Nephron (organoid): ENCODE results near the gene NCOA7.
"Not testable (repeated sequence)": the region's sequence is repeated elsewhere in the genome, so short reads cannot be mapped to it uniquely, and the experiment has no call there.

Experiments
- H3K27ac Mint-ChIP-seq, 3 experiments: 2 replicates each; pipeline ENCODE4 v1.8.0; 2020; ENCODE audit warnings: mixed read lengths in 3 of 3, mild to moderate bottlenecking in 2 of 3, moderate library complexity in 1 of 3
- H3K27me3 Mint-ChIP-seq: 2 replicates; pipeline ENCODE4 v1.8.0; 2021; ENCODE audit warnings: low read depth, mild to moderate bottlenecking, moderate library complexity, mixed read lengths
- H3K36me3 Mint-ChIP-seq: 2 replicates; pipeline ENCODE4 v1.8.0; 2020; ENCODE audit warnings: low read depth, mixed read lengths
- H3K4me1 Mint-ChIP-seq: 2 replicates; pipeline ENCODE4 v1.8.0; 2020; ENCODE audit warnings: mixed read lengths
- H3K4me3 Mint-ChIP-seq, 3 experiments: 2 replicates each; pipeline ENCODE4 v1.8.0; 2020; ENCODE audit warnings: mild to moderate bottlenecking in 3 of 3, mixed read lengths in 3 of 3, moderate library complexity in 2 of 3
- H3K9me3 Mint-ChIP-seq: 2 replicates; pipeline ENCODE4 v1.8.0; 2020; ENCODE audit warnings: mixed read lengths
- TF ChIP-seq, protein P1 (sequence below), 3 experiments: fragments of 200-600 bp; sonication (generic); IDR thresholded peaks; one replicate each; pipeline ENCODE4 v1.5.0; 2021; ENCODE audit warnings: antibody characterized with exemption in 3 of 3; ENCODE audit not compliant: unreplicated experiment in 3 of 3

NCOA7 gene

DNA sequence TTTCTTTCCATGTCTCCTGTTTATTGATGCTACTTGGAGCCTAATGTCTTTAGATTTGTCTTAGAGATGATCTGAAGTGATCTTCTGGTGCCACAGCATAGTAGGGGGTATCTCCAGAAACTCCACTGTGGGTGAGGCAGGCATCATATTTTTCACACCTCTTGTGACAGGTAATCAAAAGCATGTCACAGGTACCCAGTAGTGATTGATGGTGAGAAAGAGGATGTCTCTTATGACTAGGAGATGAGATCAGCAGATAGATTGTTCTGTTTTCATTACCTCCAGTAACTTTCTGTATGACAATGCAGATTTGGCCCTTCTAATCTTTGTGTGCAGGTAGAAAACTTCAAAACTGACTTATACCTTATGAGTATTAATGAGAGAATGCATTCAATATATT, 13.5 kb downstream of the NCOA7 start:
- TF ChIP-seq, protein P1, sequence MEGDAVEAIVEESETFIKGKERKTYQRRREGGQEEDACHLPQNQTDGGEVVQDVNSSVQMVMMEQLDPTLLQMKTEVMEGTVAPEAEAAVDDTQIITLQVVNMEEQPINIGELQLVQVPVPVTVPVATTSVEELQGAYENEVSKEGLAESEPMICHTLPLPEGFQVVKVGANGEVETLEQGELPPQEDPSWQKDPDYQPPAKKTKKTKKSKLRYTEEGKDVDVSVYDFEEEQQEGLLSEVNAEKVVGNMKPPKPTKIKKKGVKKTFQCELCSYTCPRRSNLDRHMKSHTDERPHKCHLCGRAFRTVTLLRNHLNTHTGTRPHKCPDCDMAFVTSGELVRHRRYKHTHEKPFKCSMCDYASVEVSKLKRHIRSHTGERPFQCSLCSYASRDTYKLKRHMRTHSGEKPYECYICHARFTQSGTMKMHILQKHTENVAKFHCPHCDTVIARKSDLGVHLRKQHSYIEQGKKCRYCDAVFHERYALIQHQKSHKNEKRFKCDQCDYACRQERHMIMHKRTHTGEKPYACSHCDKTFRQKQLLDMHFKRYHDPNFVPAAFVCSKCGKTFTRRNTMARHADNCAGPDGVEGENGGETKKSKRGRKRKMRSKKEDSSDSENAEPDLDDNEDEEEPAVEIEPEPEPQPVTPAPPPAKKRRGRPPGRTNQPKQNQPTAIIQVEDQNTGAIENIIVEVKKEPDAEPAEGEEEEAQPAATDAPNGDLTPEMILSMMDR (IDR thresholded peaks at IDR 0.05; ENCODE audit: unreplicated experiment in 3 of 3) = no peak
- Mint-ChIP-seq H3K4me1 (no peaks in the 10 kb centered on the region), H3K4me3 (no peak overlapping the region), H3K36me3 (no peaks in the 10 kb centered on the region), H3K9me3 (no peaks in the 10 kb centered on the region), H3K27me3 (peaks cover 3% of the 10 kb centered on the region), H3K27ac (no peak overlapping the region)

DNA sequence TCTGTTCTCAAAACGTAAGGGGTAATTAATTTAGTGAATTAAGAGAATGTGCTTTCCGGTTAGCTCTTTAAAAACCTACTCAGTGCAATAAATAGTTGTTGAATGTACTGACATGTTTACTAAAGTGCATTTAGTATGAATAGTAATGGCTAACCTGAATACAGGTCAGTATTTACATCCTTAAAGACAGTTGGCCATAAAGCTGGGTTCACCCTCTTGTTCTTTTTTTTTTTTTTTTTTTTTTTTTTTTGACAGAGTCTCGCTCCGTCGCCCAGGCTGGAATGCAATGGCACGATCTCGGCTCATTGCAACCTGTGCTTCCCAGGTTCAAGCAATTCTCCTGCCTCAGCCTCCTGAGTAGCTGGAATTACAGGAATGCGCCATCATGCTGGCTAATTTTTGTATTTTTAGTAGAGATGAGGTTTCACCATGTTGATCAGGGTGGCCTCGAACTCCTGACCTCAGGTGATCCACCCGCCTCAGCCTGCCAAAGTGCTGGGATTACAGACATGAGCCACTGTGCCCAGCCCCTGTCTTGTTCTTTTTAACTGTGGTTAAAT, 14.2 kb downstream of the NCOA7 start:
- H3K9me3 Mint-ChIP-seq = not testable (repeated sequence)

DNA sequence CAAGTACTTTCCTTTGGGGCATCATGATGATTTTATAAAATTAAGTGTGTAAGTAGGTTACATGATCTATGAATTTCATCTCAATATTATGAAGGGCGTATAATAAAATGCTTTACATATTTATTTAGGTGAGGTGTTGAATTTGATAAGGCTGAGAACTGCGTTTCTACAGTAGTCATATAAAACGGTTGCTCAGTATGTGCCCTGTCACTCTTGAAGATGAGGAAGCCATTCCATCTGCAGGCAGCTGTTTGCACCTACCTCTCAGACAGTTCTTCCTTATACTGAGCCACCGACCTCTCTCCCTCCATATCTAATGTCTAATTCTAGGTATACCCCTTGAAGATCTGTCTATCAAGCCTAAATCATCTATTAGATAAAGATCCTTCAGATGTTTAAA, 16.1 kb downstream of the NCOA7 start:
- Mint-ChIP-seq H3K4me1 (peaks cover 4% of the 10 kb centered on the region), H3K9me3 (no peaks in the 10 kb centered on the region), H3K4me3 (no peak overlapping the region), H3K27ac (no peak overlapping the region), H3K27me3 (peaks cover 3% of the 10 kb centered on the region), H3K36me3 (no peaks in the 10 kb centered on the region)
- TF ChIP-seq, protein P1 (IDR thresholded peaks at IDR 0.05; ENCODE audit: unreplicated experiment in 3 of 3) = no peak

More for the DNA sequence above, 14.2 kb downstream of the NCOA7 start:
- not testable (repeated sequence) for H3K27ac Mint-ChIP-seq, H3K27me3 Mint-ChIP-seq, H3K36me3 Mint-ChIP-seq, H3K4me1 Mint-ChIP-seq, H3K4me3 Mint-ChIP-seq

DNA sequence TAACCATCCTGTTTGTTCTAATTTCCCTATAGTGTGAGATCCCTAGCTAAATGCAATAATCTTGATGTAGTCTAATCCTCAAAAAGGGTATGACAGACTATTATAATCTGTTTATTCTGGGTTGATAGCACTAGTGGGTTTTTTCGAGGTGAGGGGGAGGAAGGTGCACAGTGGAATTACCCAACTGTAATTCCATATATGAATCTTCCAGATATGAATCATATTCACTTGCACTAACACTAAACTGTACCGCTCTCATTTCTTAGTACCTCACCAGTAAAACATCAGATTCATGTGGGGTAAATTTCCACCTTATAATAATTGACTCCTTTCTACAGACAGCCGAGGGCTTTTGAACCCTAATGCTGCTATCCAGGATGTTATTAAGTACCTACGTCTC, 16.5 kb downstream of the NCOA7 start:
- Mint-ChIP-seq H3K36me3 (no peaks in the 10 kb centered on the region), H3K4me1 (peaks cover 6% of the 10 kb centered on the region), H3K27me3 (peaks cover 3% of the 10 kb centered on the region), H3K4me3 (no peak overlapping the region), H3K27ac (no peak overlapping the region), H3K9me3 (no peaks in the 10 kb centered on the region)
- TF ChIP-seq, protein P1 (IDR thresholded peaks at IDR 0.05; ENCODE audit: unreplicated experiment in 3 of 3) = no peak

DNA sequence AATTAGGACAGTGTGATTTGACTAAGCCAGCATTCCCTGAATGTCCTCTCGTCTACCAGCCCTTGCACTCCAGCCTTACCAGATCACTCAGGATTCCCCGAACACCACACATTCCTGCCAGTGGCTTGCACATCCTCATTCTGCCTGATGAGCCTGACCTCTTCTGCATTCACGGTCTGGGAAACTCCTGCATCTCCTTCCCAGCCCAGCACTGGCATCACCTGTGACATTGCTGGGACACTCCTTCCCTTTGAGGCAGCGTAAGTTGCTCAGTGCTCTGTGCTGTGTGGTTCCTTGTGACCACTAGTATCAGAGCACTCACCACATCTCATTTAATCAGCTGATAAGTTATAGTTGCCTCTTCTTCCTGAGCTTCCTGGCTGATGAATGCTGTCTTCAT, 17.3 kb downstream of the NCOA7 start:
- Mint-ChIP-seq H3K9me3 (no peaks in the 10 kb centered on the region), H3K27ac (no peak overlapping the region), H3K27me3 (peaks cover 3% of the 10 kb centered on the region), H3K36me3 (no peaks in the 10 kb centered on the region), H3K4me3 (no peak overlapping the region), H3K4me1 (peaks cover 14% of the 10 kb centered on the region)
- TF ChIP-seq, protein P1 (IDR thresholded peaks at IDR 0.05; ENCODE audit: unreplicated experiment in 3 of 3) = no peak

DNA sequence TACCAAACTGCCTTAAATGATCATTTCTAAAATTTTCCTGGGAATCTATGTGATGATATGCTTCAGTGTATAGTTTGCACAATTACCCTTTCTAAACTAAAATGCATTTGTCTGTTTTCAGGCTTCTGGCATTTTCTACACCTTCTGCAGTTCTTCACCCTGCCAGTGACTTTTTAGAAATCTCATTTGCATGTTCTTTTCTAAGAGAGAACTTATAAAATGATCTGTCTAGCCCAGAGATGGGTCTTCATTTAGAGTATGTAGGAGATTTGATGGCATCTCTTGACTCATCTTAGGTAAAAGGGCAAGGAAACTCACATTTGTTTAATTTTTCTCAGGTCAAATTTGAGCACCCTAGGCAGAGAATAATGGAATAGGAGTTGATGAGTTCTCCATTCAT, 17.8 kb downstream of the NCOA7 start:
- no peaks in the 10 kb centered on the region for H3K9me3 Mint-ChIP-seq
- peaks cover 3% of the 10 kb centered on the region for H3K27me3 Mint-ChIP-seq
- no peak overlapping the region for H3K27ac Mint-ChIP-seq
- TF ChIP-seq, protein P1 (IDR thresholded peaks at IDR 0.05; ENCODE audit: unreplicated experiment in 3 of 3) = no peak
- no peak overlapping the region for H3K4me3 Mint-ChIP-seq
- peaks cover 14% of the 10 kb centered on the region for H3K4me1 Mint-ChIP-seq
- H3K36me3 Mint-ChIP-seq = no peaks in the 10 kb centered on the region
